HepG2 (cell line): ENCODE measurements around the gene TAC3.

Experiments
- BRCA1 ChIP-seq: sonication (generic); formaldehyde crosslinking; IDR thresholded peaks from 2 replicates; pipeline ENCODE4 v1.4.0; 2020; ENCODE audit warnings: missing genetic modification reagents
- JUNB ChIP-seq: sonication (generic); formaldehyde crosslinking; IDR thresholded peaks from 2 replicates; pipeline ENCODE4 v1.8.0; 2022; ENCODE audit warnings: missing genetic modification reagents, mild to moderate bottlenecking, borderline replicate concordance
- MAF1 ChIP-seq: sonication (generic); formaldehyde crosslinking; IDR thresholded peaks from 2 replicates; pipeline ENCODE4 v1.5.0; 2020; ENCODE audit warnings: missing genetic modification reagents, borderline replicate concordance
- POLR2A ChIP-seq, 2 experiments: IDR thresholded peaks; 2 replicates each; pipeline ENCODE4 v1.6.1; 2011; ENCODE audit warnings: low read depth in 2 of 2, low read length in 2 of 2, mild to moderate bottlenecking in 1 of 2, moderate library complexity in 1 of 2; ENCODE audit not compliant: insufficient read depth in 1 of 2
- THAP11 ChIP-seq: IDR thresholded peaks from 2 replicates; pipeline ENCODE4 v1.6.1; 2016; ENCODE audit warnings: missing biosample characterization, missing genetic modification reagents
- ZEB1 ChIP-seq: IDR thresholded peaks from 2 replicates; pipeline ENCODE4 v1.6.1; 2012; ENCODE audit warnings: mild to moderate bottlenecking, low read depth, inconsistent platforms; ENCODE audit not compliant: insufficient replicate concordance
- ZNF530 ChIP-seq: sonication (generic); formaldehyde crosslinking; IDR thresholded peaks from 2 replicates; pipeline ENCODE4 v1.5.0; 2020; ENCODE audit warnings: low read depth, mild to moderate bottlenecking, missing genetic modification reagents
- TF ChIP-seq, protein P1 (sequence below): sonication (generic); formaldehyde crosslinking; IDR thresholded peaks from 2 replicates; pipeline ENCODE4 v1.5.0; 2020; ENCODE audit warnings: mild to moderate bottlenecking, missing genetic modification reagents, moderate library complexity
- TF ChIP-seq, protein P2 (sequence below): IDR thresholded peaks from 2 replicates; pipeline ENCODE4 v1.6.1; 2012; ENCODE audit warnings: inconsistent platforms

DNA sequence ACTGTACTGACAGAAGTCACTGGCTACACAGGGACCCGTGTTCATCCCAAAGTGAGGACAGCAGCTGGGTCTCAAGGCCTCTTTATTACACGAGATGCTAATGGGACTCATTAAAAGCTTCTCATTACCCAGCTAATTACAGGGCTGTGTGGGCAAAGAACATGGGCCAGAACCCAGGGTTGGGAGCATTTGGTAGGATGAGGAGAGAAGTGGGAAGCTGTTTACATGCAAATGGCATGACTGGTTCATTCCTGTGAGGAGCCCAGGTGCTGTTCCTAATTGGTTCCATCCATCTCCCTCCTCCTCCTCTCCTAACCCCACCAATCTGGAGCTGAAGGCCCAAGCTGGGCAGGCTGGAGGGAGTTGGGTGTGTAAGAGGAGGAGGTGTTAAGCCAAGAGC lies 8.9 kb upstream of the TAC3 start:
- TF ChIP-seq BRCA1 (CRISPR knock-in tag) (no peak), MAF1 (CRISPR knock-in tag) (no peak), ZNF530 (CRISPR knock-in tag) (no peak), JUNB (CRISPR knock-in tag) (no peak), ZEB1 (no peak), POLR2A (IDR thresholded peaks at IDR 0.05; ENCODE audit: insufficient read depth in 1 of 2, low read depth in 2 of 2, low read length in 2 of 2) (no peak), THAP11 (CRISPR knock-in tag) (no peak)
- TF ChIP-seq, protein P1, sequence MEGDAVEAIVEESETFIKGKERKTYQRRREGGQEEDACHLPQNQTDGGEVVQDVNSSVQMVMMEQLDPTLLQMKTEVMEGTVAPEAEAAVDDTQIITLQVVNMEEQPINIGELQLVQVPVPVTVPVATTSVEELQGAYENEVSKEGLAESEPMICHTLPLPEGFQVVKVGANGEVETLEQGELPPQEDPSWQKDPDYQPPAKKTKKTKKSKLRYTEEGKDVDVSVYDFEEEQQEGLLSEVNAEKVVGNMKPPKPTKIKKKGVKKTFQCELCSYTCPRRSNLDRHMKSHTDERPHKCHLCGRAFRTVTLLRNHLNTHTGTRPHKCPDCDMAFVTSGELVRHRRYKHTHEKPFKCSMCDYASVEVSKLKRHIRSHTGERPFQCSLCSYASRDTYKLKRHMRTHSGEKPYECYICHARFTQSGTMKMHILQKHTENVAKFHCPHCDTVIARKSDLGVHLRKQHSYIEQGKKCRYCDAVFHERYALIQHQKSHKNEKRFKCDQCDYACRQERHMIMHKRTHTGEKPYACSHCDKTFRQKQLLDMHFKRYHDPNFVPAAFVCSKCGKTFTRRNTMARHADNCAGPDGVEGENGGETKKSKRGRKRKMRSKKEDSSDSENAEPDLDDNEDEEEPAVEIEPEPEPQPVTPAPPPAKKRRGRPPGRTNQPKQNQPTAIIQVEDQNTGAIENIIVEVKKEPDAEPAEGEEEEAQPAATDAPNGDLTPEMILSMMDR = no peak
- TF ChIP-seq, protein P2, sequence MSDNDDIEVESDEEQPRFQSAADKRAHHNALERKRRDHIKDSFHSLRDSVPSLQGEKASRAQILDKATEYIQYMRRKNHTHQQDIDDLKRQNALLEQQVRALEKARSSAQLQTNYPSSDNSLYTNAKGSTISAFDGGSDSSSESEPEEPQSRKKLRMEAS = no peak
